ENCODE data around the gene ANTXR1. TPM values are rescaled to one million over a fixed set of nuclear protein-coding genes. Genes with fewer than 3 reads are reported as not detected.

Gene ANTXR1
- total and polyA plus RNA-seq, 9 of the 15 experiments (the other 6 are each of a cell fraction or from before 2014, with no cell fraction given): 0.07 to 1.00 (median 0.54) TPM

- Histone ChIP-seq H2AFZ (ENCODE audit: low read depth, low read length) (no peak overlapping the region), H3K27ac (ENCODE audit: extremely low read depth, low read depth, low read length) (no peak overlapping the region), H3K4me3 (no peak overlapping the region), H3K4me1 (replicated peaks in 1 of 2; ENCODE audit: control insufficient read depth in 2 of 2, insufficient read depth in 2 of 2, low read length in 2 of 2) (no peaks in the 10 kb centered on the region), H4K20me1 (replicated peaks; ENCODE audit: control insufficient read depth, insufficient read depth, low read length) (no peaks in the 10 kb centered on the region; the same call in 1 of the 2 replicates), H3K9me1 (ENCODE audit: control insufficient read depth, insufficient read depth, low read length) (no peaks in the 10 kb centered on the region), H3K4me2 (ENCODE audit: insufficient read depth, low read length) (no peak overlapping the region), H3K36me3 (ENCODE audit: control insufficient read depth, insufficient read depth, low read length) (no peaks in the 10 kb centered on the region), H3K79me2 (ENCODE audit: control insufficient read depth, insufficient read depth, low read length) (no peaks in the 10 kb centered on the region), H3K27me3 (ENCODE audit: control insufficient read depth in 2 of 2, insufficient read depth in 2 of 2, low read length in 2 of 2) (peaks cover 7 to 28% of the 10 kb centered on the region in 2 experiments; a peak in 3 of 5 replicates), H3K9ac (ENCODE audit: insufficient read depth in 1 of 2, low read depth in 2 of 2, low read length in 2 of 2) (no peak overlapping the region), H3K9me3 (replicated peaks; ENCODE audit: control insufficient read depth, insufficient read depth, low read depth, low read length) (no peaks in the 10 kb centered on the region)
- DNase-seq (ENCODE audit: extremely low read depth in 1 of 4, low spot score in 3 of 4): no peak
- no peak for FAIRE-seq
- TF ChIP-seq CEBPG (CRISPR knock-in tag; IDR thresholded peaks at IDR 0.05) (no peak), CEBPG (tag; conservative IDR thresholded peaks at IDR 0.05 in 1 of 2, IDR thresholded peaks at IDR 0.05 in 1 of 2) (peak in 1 of 2 experiments; percentile 26; a peak in 1 of 4 replicates), ZC3H8 (IDR thresholded peaks at IDR 0.05) (no peak)
- CTCF ChIA-PET (ENCODE audit: low intra/inter-chr PET ratio): no interaction called here
- under 1% methylated on average over 6 of the region's 6 CpGs for WGBS (ENCODE audit: insufficient coverage, low coverage, missing lambda C conversion rate)
- POLR2A ChIA-PET: no interaction called here
- in situ Hi-C loops (cut with MboI) (no loop called here), intact Hi-C loops (cut with micrococcal nuclease) (loop anchor here (10.0 kb wide), 1 partner anchor 175 kb away; no protein-coding TSS in a partner anchor)
- no TSS peak for BruUV-seq (replicated peaks)
- ATAC-seq: no peak
Observed at GRCh38 chr2:69200107-69200520, 187.1 kb downstream of the ANTXR1 start.

GRCh38 chr2:69201259-69201658 is 188.3 kb downstream of the ANTXR1 start:
- Histone ChIP-seq H2AFZ (ENCODE audit: low read depth, low read length) (no peak overlapping the region), H3K79me2 (ENCODE audit: control insufficient read depth, insufficient read depth, low read length) (no peaks in the 10 kb centered on the region), H3K9me3 (replicated peaks; ENCODE audit: control insufficient read depth, insufficient read depth, low read depth, low read length) (no peaks in the 10 kb centered on the region), H3K9ac (ENCODE audit: insufficient read depth in 1 of 2, low read depth in 2 of 2, low read length in 2 of 2) (no peak overlapping the region), H3K27me3 (ENCODE audit: control insufficient read depth in 2 of 2, insufficient read depth in 2 of 2, low read length in 2 of 2) (peaks cover 6 to 28% of the 10 kb centered on the region in 2 experiments; a peak in 3 of 5 replicates), H3K4me2 (ENCODE audit: insufficient read depth, low read length) (no peak overlapping the region), H3K9me1 (ENCODE audit: control insufficient read depth, insufficient read depth, low read length) (no peaks in the 10 kb centered on the region), H3K36me3 (ENCODE audit: control insufficient read depth, insufficient read depth, low read length) (no peaks in the 10 kb centered on the region), H4K20me1 (replicated peaks; ENCODE audit: control insufficient read depth, insufficient read depth, low read length) (no peaks in the 10 kb centered on the region; the same call in 1 of the 2 replicates), H3K4me1 (replicated peaks in 1 of 2; ENCODE audit: control insufficient read depth in 2 of 2, insufficient read depth in 2 of 2, low read length in 2 of 2) (no peaks in the 10 kb centered on the region), H3K27ac (ENCODE audit: extremely low read depth, low read depth, low read length) (no peak overlapping the region), H3K4me3 (no peak overlapping the region)
- DNase-seq (ENCODE audit: extremely low read depth in 1 of 4, low spot score in 3 of 4) (no peak), ATAC-seq (no peak), FAIRE-seq (no peak)
- no peak for TF ChIP-seq XRCC3 (IDR thresholded peaks at IDR 0.05)
- TF ChIP-seq ZNF764 (CRISPR knock-in tag; IDR thresholded peaks at IDR 0.05; ENCODE audit: low read depth): no peak
- TF ChIP-seq STAT6 (CRISPR knock-in tag; IDR thresholded peaks at IDR 0.05): no peak
- no peak for TF ChIP-seq ZNF586 (CRISPR knock-in tag; conservative IDR thresholded peaks at IDR 0.05)
- TF ChIP-seq KHSRP (IDR thresholded peaks at IDR 0.05): no peak
- no peak for TF ChIP-seq ZFP36 (IDR thresholded peaks at IDR 0.05; ENCODE audit: low read depth, low read length, partially characterized antibody)
- TF ChIP-seq MXI1 (IDR thresholded peaks at IDR 0.05; ENCODE audit: low read depth, low read length): no peak
- TF ChIP-seq TRIM28 (IDR thresholded peaks at IDR 0.05): no peak
- TF ChIP-seq ZNF583 (CRISPR knock-in tag; IDR thresholded peaks at IDR 0.05): no peak
- no TSS peak for BruUV-seq (replicated peaks)
- ChIA-PET CTCF (ENCODE audit: low intra/inter-chr PET ratio) (no interaction called here), POLR2A (interaction anchor here (0.6 kb wide), 1 partner anchor 21 kb away, joined by 3 read pairs; no protein-coding TSS in a partner anchor)
- intact Hi-C loops (cut with micrococcal nuclease) (loop anchor here (10.0 kb wide), 1 partner anchor 176 kb away; no protein-coding TSS in a partner anchor), in situ Hi-C loops (cut with MboI) (no loop called here)
- WGBS (ENCODE audit: insufficient coverage, low coverage, missing lambda C conversion rate): 1% methylated on average over 7 of the region's 7 CpGs
